NK-92 treated with Interleukin-12 subunit alpha and Interleukin-12 subunit beta, amount 100 ng/mL, for 24 hours (cell line): ENCODE data around the gene EXOC2.
A peak's percentile ranks its signal among the peaks of the same experiment; 100 is the strongest.

Experiments
- DNase-seq: peaks from one replicate; lab custom pipeline; 2025; lab: John Stamatoyannopoulos, UW

Gene EXOC2

DNA sequence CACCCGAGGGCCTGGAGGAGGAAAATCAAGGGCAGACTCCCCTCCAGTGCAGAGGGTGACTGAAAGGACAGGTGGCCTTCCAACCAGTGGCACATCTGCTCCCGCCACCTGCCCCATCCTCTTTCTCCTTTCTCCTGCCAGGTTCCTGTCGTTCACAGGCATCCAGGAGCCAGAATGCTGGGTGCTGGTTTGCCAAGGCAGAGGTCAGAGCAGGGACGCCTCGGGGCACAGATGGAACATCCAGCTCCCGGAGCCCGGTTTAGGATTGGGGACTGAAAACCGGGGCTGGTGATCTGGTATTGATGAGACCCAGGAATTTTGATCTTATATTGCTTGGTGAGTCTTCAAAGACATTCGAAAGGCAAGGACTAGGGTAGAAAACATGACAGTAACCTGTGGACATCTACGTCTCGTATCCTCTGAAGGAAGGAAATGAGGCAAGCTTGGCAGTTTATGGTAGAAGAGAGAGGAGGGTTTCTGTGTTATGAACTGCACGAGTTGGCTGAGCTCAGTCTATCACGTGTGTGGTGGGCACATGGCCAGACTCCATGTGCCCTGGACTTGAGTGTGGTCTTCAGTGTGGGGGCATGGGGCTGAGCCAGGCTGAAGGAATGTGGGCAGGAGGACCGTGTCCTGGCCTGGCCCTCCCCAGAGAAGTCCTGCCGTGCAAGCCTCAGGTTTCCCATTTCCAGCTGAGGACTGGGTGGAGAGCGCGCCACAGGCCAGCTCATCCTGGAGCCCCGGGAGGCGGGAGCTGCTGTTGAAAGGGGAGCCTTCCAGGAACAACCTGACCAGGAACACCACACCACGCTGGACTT is 227.2 kb downstream of the EXOC2 start:
- no peak for DNase-seq

DNA sequence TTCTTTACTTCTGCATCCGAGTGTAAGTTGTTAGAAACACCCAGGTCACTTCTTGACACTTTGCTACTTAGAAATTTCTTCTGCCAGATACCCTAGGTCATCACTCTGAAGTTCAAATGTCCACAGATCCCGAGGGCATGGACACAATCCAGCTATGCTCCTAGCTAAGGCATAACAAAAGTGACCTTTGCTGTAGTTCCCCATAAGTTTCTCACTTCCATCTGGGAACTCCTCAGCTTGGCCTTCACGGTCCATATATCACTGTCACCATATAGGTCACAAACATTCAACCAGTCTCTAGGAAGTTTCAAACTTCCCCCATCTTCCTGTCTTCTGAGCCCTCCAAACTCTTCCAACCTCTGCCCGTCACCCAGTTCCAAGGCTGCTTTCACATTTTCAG is 236.1 kb downstream of the EXOC2 start:
- no peak for DNase-seq

DNA sequence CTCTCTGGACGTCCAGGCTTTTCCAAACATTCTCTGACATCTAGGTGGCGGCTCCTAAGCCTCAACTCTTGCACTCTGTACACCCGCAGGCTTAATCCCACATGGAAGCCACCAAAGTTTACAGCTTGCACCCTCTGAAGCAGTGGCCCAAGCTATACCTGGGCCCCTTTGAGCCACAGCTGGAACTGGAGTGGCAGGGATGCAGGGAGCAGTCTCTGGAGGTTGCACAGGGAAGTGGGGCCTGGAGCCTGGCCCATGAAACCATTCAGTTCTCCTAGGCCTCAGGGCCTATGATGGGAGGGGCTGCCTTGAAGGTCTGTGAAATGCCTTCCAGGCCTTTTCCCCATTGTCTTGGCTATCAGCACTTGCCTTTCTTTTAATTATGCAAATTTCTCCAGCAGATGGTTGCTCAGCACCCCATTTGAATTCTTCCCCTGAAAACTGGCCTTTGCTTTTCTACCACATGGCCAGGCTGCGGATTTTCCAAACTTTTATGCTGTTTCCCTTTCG is 236.5 kb downstream of the EXOC2 start:
- no peak for DNase-seq

DNA sequence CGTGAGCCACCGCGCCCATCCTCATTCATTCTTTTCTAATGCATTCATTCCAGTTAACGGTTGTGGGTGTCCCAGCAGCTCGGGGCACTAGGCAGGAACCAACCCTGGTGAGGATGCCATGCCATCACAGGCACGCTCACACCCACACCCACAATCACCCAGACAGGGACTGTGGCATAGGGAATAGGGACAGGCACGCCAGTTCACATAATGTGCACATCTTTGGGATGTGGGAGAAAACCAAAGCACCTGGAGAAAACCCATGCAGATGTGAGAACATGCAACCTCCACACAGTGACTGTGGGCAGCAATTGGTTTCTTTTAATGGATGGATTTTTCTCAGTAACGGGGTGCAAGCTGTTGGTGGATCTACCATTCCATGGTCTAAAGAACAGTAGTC is 237.1 kb downstream of the EXOC2 start:
- DNase-seq, result no peak

GRCh38 chr6:455006-455585 is 237.8 kb downstream of the EXOC2 start:
- no peak for DNase-seq

GRCh38 chr6:454148-454991 is 238.6 kb downstream of the EXOC2 start:
- no peak for DNase-seq

DNA sequence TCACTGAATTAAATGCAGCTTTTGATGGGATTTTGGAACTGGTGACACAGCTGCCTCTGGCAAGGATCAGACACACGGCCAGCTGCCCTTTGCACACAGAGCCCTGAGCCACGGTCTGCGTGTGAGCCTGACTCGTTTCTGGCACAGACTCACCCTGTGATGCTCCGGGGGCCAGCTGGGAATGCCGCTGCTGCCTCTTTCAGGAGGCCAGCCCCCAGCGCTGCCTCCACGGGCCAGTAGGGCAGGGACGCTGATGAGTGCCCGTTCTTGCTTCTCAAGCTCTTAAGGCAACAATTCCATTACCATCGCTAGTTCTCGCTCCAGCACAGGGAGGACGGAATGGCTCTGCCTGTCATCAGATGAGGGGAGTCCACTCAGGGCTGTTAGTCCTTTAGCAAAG is 239.8 kb downstream of the EXOC2 start:
- no peak for DNase-seq

GRCh38 chr6:452301-453067 is 240.5 kb downstream of the EXOC2 start:
- DNase-seq, result no peak

DNA sequence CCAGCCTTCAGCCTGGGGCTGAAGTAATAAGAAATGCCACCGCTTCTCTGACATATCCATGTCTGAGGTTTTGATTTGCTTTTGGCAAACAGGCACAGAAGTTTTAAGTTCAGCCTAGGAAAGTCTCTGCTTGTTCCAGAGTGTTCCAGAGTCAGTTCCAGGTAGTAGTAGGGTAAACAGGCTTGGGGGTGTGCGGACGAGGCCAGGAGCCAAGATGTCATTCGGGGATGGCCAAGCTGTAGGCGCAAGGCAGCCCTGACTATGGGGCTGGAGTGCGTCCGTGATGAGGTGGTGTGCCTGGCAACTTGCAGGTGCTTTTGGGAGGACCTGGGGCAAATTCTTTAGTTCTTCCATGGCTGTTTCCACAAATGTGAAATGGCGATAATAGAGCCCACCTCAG is 241.1 kb downstream of the EXOC2 start:
- no peak for DNase-seq

DNA sequence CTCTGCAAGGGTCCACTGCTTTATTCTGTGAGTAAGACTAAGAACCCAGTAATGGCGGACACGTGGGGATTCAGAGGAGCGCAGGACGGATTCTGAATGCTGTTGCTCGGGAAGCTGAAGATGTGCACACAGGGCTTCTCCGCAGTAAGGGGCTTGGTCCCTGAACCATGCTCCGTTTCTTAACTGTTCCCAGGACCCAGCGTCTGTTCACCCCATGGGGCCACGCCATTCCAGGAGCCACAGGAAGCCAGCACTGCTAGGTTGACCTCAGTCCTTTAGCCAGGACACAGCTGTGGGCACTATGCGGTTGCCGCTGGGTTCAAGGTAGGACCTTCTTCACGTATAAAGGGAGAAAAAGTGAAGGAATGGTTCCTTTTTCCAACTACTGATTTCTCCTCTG is 241.6 kb downstream of the EXOC2 start:
- no peak for DNase-seq

DNA sequence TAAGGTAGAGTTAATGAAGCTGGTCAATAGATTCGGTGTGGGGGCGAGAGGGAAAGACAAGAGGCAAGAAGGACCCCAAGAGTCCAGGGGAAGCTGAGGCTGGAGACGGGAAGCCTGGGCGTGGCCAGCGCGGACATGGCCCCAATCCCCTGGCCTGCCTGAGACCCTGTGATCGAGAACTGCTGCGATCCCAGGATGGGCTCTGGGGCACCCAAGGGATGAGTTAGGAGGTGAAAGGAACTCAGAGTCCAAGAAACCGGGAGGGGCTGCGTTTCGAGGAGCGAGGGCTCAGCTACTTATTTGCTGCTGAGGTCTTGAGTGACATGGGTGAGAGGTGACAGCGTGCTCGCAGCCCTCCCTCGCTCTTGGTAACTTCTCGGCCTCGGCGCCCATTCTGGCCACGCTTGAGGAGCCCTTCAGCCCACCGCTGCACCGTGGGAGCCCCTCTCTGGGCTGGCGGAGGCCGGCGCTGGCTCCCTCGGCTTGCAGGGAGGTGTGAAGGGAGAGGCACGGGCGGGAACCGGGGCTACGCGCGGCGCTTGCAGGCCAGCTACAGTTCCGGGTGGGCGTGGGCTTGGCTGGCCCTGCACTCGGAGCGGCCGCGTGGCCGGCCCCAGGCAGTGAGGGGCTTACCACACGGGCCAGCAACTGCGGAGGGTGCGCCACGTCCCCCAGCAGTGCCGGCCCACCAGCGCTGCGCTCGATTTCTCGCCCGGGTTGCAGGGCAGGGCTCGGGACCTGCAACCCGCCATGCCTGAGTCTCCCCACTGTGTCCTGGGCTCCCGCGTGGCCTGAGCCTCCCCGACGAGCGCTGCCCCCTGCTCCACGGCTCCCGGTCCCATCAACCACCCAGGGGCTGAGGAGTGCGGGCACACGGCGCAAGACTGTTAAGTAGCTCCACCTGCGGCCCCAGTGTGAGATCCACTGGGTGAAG is 243.2 kb downstream of the EXOC2 start:
- DNase-seq, result no peak

DNA sequence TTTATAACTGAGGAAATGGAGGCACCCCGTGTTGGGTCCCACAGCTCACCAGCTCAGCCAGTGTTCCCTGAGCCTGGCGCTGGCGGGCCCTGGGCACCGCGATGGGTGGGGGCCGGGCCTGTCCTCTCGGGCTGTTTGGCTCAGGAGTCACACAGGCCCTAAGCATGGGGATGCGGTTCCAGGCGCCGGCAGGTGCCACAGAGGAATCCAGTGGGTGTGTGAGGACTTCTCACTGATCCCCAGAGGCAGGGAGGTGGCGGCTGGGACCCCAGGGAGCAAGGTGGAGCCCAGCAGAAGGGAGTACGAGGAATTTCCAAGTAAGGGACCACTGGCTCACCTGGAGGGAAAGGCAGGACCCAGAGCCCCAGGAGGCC is 243.9 kb downstream of the EXOC2 start:
- DNase-seq, result no peak

DNA sequence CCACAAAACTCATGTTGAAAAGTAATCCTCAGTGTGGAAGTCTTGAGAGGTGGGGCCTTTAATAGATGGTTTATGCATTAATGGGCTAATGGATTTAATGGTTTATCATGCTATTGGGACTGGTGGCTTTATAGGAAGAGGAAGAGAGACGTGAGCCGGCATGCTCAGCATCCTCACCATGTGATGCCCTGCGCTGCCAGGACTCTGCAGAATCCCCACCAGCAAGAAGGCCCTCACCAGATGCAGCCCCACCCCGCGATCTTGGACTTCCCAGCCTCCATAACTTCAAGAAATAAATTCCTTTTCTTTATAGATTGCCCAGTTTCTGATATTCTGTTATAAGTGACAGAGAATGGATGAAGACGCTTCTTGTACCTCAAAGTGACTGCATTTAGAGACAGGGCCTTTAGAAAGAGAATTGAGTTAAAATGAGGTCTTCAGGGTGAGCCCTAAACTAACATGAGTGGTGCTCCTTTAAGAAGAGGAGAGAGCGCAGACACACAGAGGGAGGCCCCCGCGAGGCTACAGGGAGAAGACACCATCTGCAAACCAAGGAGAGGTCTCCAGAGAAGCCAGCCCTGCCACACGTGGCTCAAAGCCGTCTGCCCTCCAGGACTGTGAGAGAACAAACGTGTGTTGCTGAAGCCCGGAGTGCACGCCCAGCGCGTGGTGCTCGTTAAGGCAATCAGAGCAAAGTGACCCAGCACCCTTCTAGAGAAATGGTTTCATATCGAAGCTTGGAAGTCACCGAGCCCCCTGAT is 244.5 kb downstream of the EXOC2 start:
- no peak for DNase-seq

- DNase-seq, result no peak
Measured at GRCh38 chr6:447381-448165, 245.4 kb downstream of the EXOC2 start.

DNA sequence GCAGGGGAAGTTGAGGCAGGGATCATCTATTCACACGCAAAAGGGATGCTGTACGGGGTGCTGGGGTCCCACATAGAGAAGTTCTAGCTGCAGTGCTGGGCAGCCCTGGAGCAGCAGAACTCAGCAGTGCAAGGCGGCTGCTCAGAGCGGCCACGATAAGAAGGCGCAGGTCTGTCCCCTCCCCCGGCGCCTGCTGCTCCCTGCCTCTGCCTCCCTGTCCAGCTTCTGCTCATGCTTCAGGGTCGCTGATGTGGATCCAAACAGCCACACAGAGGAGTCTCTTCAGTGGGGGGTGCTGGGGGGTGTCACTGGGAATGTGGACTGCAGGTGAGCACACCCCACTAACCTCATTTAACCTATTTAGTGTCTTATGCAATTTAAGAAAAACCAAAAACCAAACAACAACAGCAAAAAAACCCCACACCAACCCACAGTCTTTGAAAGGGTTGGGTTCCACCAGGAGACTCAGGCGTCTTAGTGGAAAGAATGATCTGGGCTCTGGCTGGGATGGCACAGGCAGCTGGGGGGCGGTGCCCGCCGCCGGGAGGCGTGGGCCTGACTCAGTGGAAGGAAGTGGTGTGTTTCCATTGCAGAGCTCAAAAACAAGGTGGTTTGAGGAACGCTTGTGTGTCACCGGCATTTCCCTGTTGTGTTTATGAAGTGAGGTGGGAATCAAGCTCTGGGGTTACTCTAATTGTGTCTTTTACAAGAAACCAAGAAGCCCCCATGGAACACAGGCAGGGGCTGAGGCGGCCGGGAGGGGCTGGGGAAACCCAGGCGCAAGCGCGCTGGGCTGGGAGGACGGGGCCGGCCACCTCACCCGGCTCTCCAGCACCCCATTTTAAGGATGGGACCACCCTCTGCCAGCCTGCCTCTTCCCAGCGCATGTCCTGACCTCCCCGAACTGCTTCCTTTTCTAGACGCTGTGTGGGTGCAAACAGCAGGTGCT is 246.2 kb downstream of the EXOC2 start:
- peak; percentile 49 for DNase-seq

DNA sequence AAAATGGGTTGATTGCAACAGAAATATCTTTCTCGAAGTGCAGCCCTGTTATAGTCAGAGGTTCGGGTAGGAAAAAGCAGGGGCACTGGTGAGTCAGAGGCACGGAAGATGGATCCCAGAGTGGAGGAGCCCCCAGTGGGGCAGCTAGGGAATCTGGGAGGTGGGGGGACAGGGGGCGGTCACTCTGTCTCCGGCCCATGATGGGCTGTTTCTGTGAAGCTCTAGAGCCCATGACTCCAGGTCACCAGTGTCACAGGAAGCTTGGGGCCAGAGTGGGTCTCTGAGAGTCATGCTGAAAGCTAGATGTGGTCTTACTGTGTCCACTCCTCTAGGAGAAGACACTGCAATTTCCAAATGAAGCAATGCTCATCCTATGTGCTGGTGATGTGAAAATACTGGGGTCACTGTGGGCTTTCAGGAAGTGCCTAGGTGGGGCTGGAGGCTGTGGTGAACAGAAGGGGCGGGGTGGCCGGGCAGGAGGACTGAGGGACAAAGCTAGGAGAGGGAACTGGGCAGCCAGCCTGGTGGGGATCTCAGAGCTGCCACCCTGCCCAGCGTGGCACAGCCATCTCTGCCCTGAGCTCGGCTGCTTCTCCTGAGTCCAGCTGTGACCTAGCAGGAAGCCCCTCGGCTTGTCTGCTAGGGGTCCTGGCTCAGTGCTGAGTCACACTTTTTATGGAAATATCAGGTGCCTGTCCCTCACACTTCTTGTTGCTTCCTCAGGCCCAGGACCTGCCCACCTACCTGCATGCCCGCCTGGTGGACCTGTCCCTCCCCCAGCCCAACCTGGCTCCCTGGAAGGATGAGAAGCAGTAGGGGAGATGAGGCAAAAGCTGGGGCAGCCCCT is 247.1 kb downstream of the EXOC2 start:
- DNase-seq, result no peak

DNA sequence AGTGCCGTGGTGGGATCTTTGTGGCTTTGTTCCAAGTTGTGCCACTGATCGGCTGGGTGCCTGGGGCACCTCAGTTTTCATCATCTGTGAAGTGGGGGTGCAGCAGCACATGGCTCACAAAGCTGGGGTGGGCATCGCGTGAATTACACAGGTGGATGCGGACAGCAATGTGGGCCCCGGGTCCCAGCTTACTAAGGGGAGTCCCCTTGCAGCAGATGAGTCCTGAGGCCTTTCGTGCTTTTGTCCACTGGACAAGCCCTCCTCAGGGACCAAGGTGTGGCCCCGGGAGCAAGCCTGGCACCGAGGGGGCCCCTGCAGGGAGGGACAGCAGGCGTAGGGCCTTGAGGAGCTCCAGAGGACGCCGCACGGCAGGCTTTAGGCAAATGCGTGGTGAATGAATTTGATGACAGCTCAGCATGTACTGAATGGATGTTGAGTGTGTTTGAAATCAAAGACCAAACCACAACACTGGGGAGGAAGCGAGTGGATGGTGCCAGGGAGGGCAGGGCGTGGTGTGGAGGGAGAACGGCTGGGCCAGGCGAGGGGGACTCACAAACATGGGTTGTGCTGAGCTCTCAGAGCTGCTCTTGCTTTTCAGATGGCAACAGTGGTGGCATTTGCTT is 248.2 kb downstream of the EXOC2 start:
- no peak for DNase-seq
